Liver (tissue), 3 donors: Measurements from ENCODE around the gene CPZ.

ENCODE experiments used
- CTCF ChIP-seq: fragments of 150-350 bp; IDR thresholded peaks from 2 replicates; pipeline ENCODE4 v1.5.1; 2017; ENCODE audit warnings: improper control_type of control experiment, low read depth, low read length; ENCODE audit not compliant: missing input control
- RAD21 ChIP-seq, 2 donors: IDR thresholded peaks; 2 replicates each; pipeline ENCODE4 v1.6.1; 2016; ENCODE audit warnings: antibody characterized with exemption in 2 of 2, mild to moderate bottlenecking in 2 of 2
- REST ChIP-seq: IDR thresholded peaks from 2 replicates; pipeline ENCODE4 v1.6.1; 2016; ENCODE audit warnings: antibody characterized with exemption, mild to moderate bottlenecking
- donor health status: healthy.
- donor health status: healthy.

GRCh38 chr4:8645753-8646124 lies 53.2 kb downstream of the CPZ start:
- TF ChIP-seq CTCF (no peak), REST (no peak), RAD21 (IDR thresholded peaks at IDR 0.05) (no peak)
